GM12865 (cell line): ENCODE data around the gene PLEKHG1.

Source experiments
- DNase-seq: peaks from one replicate; pipeline ENCODE4 v3.0.0; 2010; ENCODE audit warnings: low read depth
- H3K4me3 ChIP-seq: 2 replicates; pipeline ENCODE4 v1.5.1; 2011; ENCODE audit warnings: mild to moderate bottlenecking, low read depth, low read length, control low read depth
- TF ChIP-seq, protein P1 (sequence below): IDR thresholded peaks from 2 replicates; pipeline ENCODE4 v1.5.1; 2011; ENCODE audit warnings: low read length, control low read depth, low read depth, inconsistent platforms; ENCODE audit not compliant: insufficient read depth; ENCODE audit errors: missing control alignments

PLEKHG1 gene

DNA sequence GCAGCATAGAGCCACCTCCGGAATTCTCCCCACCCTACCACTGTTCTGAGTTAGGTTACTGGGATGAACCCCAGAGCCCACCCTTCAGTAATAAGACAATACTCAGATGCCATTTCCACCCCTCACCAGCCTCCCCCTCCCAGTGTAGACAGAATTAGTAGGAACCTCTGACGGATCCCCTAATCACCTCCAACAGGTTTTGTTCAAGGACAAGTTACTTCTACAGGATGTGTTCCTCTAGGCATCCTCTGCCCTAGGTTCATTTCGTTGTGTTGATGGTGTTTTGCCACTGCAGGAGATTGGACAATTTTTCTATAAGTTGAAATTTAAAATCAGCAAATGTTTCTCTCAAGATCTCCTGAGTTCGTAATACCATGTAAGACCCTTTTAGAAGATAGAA lies 22.8 kb downstream of the PLEKHG1 start:
- TF ChIP-seq, protein P1, sequence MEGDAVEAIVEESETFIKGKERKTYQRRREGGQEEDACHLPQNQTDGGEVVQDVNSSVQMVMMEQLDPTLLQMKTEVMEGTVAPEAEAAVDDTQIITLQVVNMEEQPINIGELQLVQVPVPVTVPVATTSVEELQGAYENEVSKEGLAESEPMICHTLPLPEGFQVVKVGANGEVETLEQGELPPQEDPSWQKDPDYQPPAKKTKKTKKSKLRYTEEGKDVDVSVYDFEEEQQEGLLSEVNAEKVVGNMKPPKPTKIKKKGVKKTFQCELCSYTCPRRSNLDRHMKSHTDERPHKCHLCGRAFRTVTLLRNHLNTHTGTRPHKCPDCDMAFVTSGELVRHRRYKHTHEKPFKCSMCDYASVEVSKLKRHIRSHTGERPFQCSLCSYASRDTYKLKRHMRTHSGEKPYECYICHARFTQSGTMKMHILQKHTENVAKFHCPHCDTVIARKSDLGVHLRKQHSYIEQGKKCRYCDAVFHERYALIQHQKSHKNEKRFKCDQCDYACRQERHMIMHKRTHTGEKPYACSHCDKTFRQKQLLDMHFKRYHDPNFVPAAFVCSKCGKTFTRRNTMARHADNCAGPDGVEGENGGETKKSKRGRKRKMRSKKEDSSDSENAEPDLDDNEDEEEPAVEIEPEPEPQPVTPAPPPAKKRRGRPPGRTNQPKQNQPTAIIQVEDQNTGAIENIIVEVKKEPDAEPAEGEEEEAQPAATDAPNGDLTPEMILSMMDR, result no peak
- DNase-seq, result no peak
- no peak overlapping the region for H3K4me3 ChIP-seq

DNA sequence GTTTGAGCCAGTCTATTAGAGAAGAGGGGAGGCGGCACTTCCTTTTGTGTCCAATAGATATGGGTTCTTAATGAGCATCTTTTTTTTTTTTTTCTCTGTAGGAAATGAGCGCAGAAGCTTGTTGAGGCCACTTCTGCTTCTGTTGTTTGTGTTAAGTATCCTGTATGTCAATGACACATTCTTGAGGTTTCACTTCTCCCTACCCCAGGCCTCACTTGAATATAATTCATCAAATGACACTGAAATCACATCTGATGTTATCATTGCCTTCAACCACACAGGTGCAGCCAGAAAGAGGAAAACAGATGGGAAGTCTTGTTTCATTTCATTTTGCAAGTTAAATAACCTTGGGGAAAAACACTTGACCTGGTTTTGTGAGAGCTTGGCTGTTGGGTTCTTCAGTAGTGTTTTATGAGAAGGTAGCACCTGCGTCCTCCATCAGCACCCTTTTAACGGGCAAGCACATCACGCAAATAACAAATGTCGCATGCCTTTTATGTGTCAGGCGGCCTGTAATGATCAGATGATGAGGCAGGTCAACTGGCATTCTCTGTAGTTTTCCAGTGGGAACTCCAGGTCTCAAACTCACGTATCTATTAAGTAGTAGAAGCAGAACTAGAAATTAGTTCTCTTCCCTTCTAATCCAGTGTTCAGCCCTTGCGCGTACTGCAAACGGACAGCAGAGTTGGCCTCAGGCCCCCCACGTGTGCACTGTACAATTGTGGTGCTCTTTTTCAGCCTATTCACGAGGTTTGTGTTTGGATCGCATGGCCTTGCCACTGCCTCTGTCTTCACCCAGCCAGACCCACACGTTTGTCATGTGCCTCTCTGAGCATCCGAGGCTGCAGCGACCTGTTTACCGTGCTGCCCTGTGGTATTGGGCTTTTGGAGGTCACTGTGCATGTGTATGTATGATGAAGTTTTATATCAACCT lies 23.5 kb downstream of the PLEKHG1 start:
- peak; percentile 85 for DNase-seq
- TF ChIP-seq, protein P1, result no peak
- H3K4me3 ChIP-seq, result no peak overlapping the region

- H3K4me3 ChIP-seq, result no peak overlapping the region
- DNase-seq, result no peak
- TF ChIP-seq, protein P1, result no peak
Observed at GRCh38 chr6:150624191-150624590, 24.5 kb downstream of the PLEKHG1 start.

GRCh38 chr6:150625927-150626326 lies 26.2 kb downstream of the PLEKHG1 start:
- DNase-seq, result no peak
- H3K4me3 ChIP-seq, result no peak overlapping the region
- TF ChIP-seq, protein P1, result no peak

DNA sequence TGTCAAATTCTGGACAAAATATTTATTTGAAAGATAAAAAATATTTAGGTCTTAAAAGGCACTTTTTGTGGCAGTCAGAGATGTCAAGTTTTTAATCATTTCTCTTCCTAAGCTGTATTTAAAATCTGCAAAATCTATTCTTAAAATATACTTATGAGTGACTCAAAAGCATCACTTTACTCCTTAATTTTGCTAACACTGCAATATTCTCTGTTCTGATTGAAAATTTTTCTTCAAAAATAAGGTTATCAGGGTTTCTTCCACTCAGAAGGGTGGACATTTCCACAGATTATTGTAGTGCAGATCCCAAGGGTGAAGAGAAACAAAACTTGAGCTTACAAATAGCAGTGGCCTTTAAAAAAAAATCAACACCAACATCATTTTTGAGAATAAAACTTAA lies 27.5 kb downstream of the PLEKHG1 start:
- H3K4me3 ChIP-seq, result no peak overlapping the region
- no peak for DNase-seq
- TF ChIP-seq, protein P1, result no peak

DNA sequence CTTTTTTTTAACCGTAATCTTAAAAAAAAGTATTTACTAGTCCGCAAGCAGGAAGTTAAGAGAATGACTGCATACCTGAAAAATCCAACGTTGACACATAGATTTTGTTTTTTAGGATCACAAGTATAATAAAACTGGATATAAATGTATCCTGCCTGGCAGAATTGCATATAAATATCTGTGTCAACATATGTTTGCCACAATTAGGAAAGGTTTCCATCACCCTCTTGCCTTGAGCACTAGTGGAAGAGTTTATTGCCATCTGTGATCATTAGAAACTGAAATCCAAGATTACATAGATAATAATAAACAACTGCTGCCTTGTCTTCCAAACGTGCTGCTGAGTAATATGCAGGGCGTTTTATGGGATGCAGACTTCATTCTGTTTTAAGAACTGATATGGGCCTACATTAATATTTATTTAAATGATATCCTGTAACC lies 27.9 kb downstream of the PLEKHG1 start:
- TF ChIP-seq, protein P1, result no peak
- H3K4me3 ChIP-seq, result no peak overlapping the region
- DNase-seq, result no peak
